HCT116 (cell line): ENCODE measurements around the gene SEC62. TPM values are rescaled to one million over a fixed set of nuclear protein-coding genes. Genes with fewer than 3 reads are reported as not detected.

Source experiments
- ATAC-seq: fragments of 200-7000 bp; cut with Tn5 transposase; 2 replicates; pipeline ENCODE4 v1.9.1; 2020; ENCODE audit warnings: mild to moderate bottlenecking, moderate library complexity
- BruUV-seq: library from RNA; stranded (reverse); fragments of 400-500 nt; replicated peaks from 2 replicates; lab custom pipeline; 2021; lab: Mats Ljungman, UMichigan
- CTCF ChIA-PET: fragments of 300-600 bp; sonication (Branson Sonifier 250); formaldehyde crosslinking; loops from one replicate; lab custom pipeline; 2021; ENCODE audit warnings: antibody characterized with exemption; lab: Charles Lee
- POLR2A ChIA-PET: fragments of 300-600, 350-600 bp; sonication (Branson Sonifier 250); formaldehyde crosslinking; loops from one replicate; lab custom pipeline; 2021; ENCODE audit warnings: antibody characterized with exemption; lab: Charles Lee
- RAD21 ChIA-PET, 2 experiments: fragments of 300-600 bp; sonication (Branson Sonifier 250); formaldehyde crosslinking; loops; one replicate each; lab custom pipeline; 2023; ENCODE audit warnings: low total read pairs in 2 of 2; ENCODE audit not compliant: uncharacterized antibody in 2 of 2, unreplicated experiment in 2 of 2, low non-redundant PET in 1 of 2; lab: Charles Lee
- DNase-seq: peaks from one replicate; pipeline ENCODE4 v3.0.0-alpha.2; 2010; ENCODE audit warnings: low read depth, low spot score
- H2AFZ ChIP-seq: fragments of 200-600 bp; shearing (Covaris generic), sonication (generic); 2 replicates; pipeline ENCODE4 v1.6.1; 2017; ENCODE audit warnings: low read depth, mixed run types, mixed read lengths, antibody characterized with exemption, low read length; ENCODE audit not compliant: poor library complexity, severe bottlenecking
- H3K27ac ChIP-seq: 2 replicates; pipeline ENCODE4 v1.5.1; 2012; ENCODE audit warnings: low read depth, low read length
- H3K27me3 ChIP-seq: fragments of 200-600 bp; sonication (generic); 2 replicates; pipeline ENCODE4 v1.6.1; 2016; ENCODE audit warnings: mixed run types, low read length, mixed read lengths; ENCODE audit not compliant: insufficient read depth
- H3K36me3 ChIP-seq, 2 experiments: fragments of 200-500 bp in 1 of 2; fragments of 200-600 bp in 1 of 2; sonication (Bioruptor generic) in 1 of 2; sonication (generic) in 1 of 2; 2 replicates each; pipeline versions ENCODE4 v1.5.1 to v1.6.1; 2014 to 2016; ENCODE audit warnings: low read length in 2 of 2, inconsistent platforms in 1 of 2, mixed read lengths in 1 of 2, mixed run types in 1 of 2; ENCODE audit not compliant: insufficient read depth in 2 of 2, control insufficient read depth in 1 of 2
- H3K4me1 ChIP-seq, 2 experiments: fragments of 200-600 bp in 1 of 2; sonication (generic) in 1 of 2; 2 replicates each; pipeline versions ENCODE4 v1.5.1 to v1.6.1; 2012 to 2017; ENCODE audit warnings: low read length in 2 of 2, inconsistent platforms in 1 of 2, mild to moderate bottlenecking in 1 of 2, mixed read lengths in 1 of 2, mixed run types in 1 of 2, moderate library complexity in 1 of 2; ENCODE audit not compliant: insufficient read depth in 2 of 2, control insufficient read depth in 1 of 2
- H3K4me2 ChIP-seq: fragments of 200-600 bp; sonication (generic); 2 replicates; pipeline ENCODE4 v1.6.1; 2017; ENCODE audit warnings: mixed run types, low read length, mixed read lengths
- H3K4me3 ChIP-seq, 2 experiments: fragments of 200-600 bp in 1 of 2; sonication (generic) in 1 of 2; replicated peaks in 1 of 2; 2 replicates each; pipeline ENCODE4 v1.5.1; 2011 to 2016; ENCODE audit warnings: low read length in 2 of 2, control low read depth in 1 of 2, low read depth in 1 of 2, mild to moderate bottlenecking in 1 of 2, mixed read lengths in 1 of 2, mixed run types in 1 of 2
- H3K79me2 ChIP-seq: fragments of 200-600 bp; sonication (generic); 2 replicates; pipeline ENCODE4 v1.6.1; 2017; ENCODE audit warnings: mild to moderate bottlenecking, mixed run types, low read length, moderate library complexity, mixed read lengths; ENCODE audit not compliant: insufficient read depth
- H3K9ac ChIP-seq: fragments of 200-600 bp; sonication (generic); 2 replicates; pipeline ENCODE4 v1.6.1; 2016; ENCODE audit warnings: low read length, mixed read lengths
- H3K9me2 ChIP-seq: fragments of 200-600 bp; sonication (generic), shearing (Covaris generic); 2 replicates; pipeline ENCODE4 v1.6.1; 2017; ENCODE audit warnings: mixed run types, mild to moderate bottlenecking, moderate library complexity; ENCODE audit not compliant: insufficient read depth
- H3K9me3 ChIP-seq, 2 experiments: fragments of 200-500 bp in 1 of 2; fragments of 200-600 bp in 1 of 2; sonication (Bioruptor generic) in 1 of 2; sonication (generic) in 1 of 2; 2 replicates each; pipeline ENCODE4 v1.6.1; 2014 to 2017; ENCODE audit warnings: low read length in 2 of 2, mixed read lengths in 2 of 2, inconsistent platforms in 1 of 2, low read depth in 1 of 2, mild to moderate bottlenecking in 1 of 2, mixed run types in 1 of 2, moderate library complexity in 1 of 2; ENCODE audit not compliant: control insufficient read depth in 1 of 2, insufficient read depth in 1 of 2
- H4K20me1 ChIP-seq: fragments of 200-600 bp; sonication (generic), shearing (Covaris generic); 2 replicates; pipeline ENCODE4 v1.6.1; 2017; ENCODE audit warnings: mixed run types, mild to moderate bottlenecking, moderate library complexity; ENCODE audit not compliant: insufficient read depth
- ATF3 ChIP-seq: IDR thresholded peaks from 2 replicates; pipeline ENCODE4 v1.6.1; 2012
- CBX3 ChIP-seq: IDR thresholded peaks from 2 replicates; pipeline ENCODE4 v1.6.1; 2012; ENCODE audit warnings: low read depth
- FOSL1 ChIP-seq: IDR thresholded peaks from 2 replicates; pipeline ENCODE4 v1.6.1; 2012; ENCODE audit warnings: low read depth
- MAX ChIP-seq: IDR thresholded peaks from 2 replicates; pipeline ENCODE4 v1.6.1; 2012
- POLR2AphosphoS5 ChIP-seq: IDR thresholded peaks from 2 replicates; pipeline ENCODE4 v1.6.1; 2011; ENCODE audit warnings: mild to moderate bottlenecking, low read depth, low read length, moderate library complexity
- RAD21 ChIP-seq: IDR thresholded peaks from 2 replicates; pipeline ENCODE4 v1.6.1; 2012; ENCODE audit warnings: low read depth, mild to moderate bottlenecking
- TCF7L2 ChIP-seq: IDR thresholded peaks from 2 replicates; pipeline ENCODE4 v1.7.0; 2011; ENCODE audit warnings: borderline replicate concordance, inconsistent platforms; ENCODE audit not compliant: insufficient read depth, insufficient read length; ENCODE audit errors: extremely low read depth
- ZBTB33 ChIP-seq: IDR thresholded peaks from 2 replicates; pipeline ENCODE4 v1.6.1; 2011; ENCODE audit warnings: mild to moderate bottlenecking, low read length, moderate library complexity; ENCODE audit not compliant: insufficient replicate concordance; ENCODE audit errors: extremely low read depth
- ZNF274 ChIP-seq: fragments of 200-500 bp; sonication (Bioruptor generic); IDR thresholded peaks from 2 replicates; pipeline ENCODE4 v1.6.1; 2014; ENCODE audit warnings: mild to moderate bottlenecking, low read depth, low read length, inconsistent platforms
- intact Hi-C: fragments of 100-400 bp; cut with micrococcal nuclease; formaldehyde crosslinking; loops from 2 replicates; pipeline ENCODE4 v1.10.0; 2022
- total RNA-seq: library from RNA; stranded (reverse); gene quantifications from one replicate; pipeline ENCODE4 v1.2.1, GENCODE V29; 2021; ENCODE audit not compliant: unreplicated experiment

Gene SEC62
- total RNA-seq, 1 experiment from 2014 or later = 55.4 TPM

GRCh38 chr3:169939320-169939719 is 27.3 kb upstream of the SEC62 start (continued):
- TF ChIP-seq ZBTB33 (no peak), ZNF274 (no peak), ATF3 (no peak)

- H2AFZ ChIP-seq = no peak overlapping the region
- ChIA-PET CTCF (no interaction called here), RAD21 (no interaction called here), POLR2A (no interaction called here)
- no TSS peak for BruUV-seq
- DNase-seq (no peak), ATAC-seq (no peak)
- no peaks in the 10 kb centered on the region for H3K9me3 ChIP-seq
- H3K4me2 ChIP-seq = no peak overlapping the region
- no peak overlapping the region for H3K4me3 ChIP-seq
- no peaks in the 10 kb centered on the region for H3K27me3 ChIP-seq
- H4K20me1 ChIP-seq = no peaks in the 10 kb centered on the region
- no peak for TF ChIP-seq TCF7L2
- TF ChIP-seq MAX = no peak
- TF ChIP-seq RAD21 = no peak
- no peak for TF ChIP-seq CBX3
- TF ChIP-seq FOSL1 = no peak
- TF ChIP-seq ATF3 = no peak
- TF ChIP-seq POLR2AphosphoS5 = no peak
- H3K4me1 ChIP-seq = no peaks in the 10 kb centered on the region
- intact Hi-C loops = no loop called here
- H3K9me2 ChIP-seq = no peaks in the 10 kb centered on the region
- H3K36me3 ChIP-seq = no peaks in the 10 kb centered on the region
- H3K27ac ChIP-seq = no peak overlapping the region
- no peak overlapping the region for H3K9ac ChIP-seq
- no peaks in the 10 kb centered on the region for H3K79me2 ChIP-seq
Observed at GRCh38 chr3:169939751-169940150, 26.9 kb upstream of the SEC62 start.
